Activated B cell treated with CpG ODN at 0.5 μM for 24 hours (primary cell): ENCODE measurements around the gene ZBTB12. TPM values are rescaled to one million over a fixed set of nuclear protein-coding genes. Genes with fewer than 3 reads are reported as not detected.

Experiments
- ATAC-seq: fragments of 200-7000 bp; cut with Tn5 transposase; one replicate; pipeline ENCODE4 v1.10.0; 2021; ENCODE audit warnings: low read depth, mild to moderate bottlenecking, moderate library complexity
- CTCF ChIA-PET: fragments of 350-600 bp; sonication (Branson Sonifier 250); formaldehyde crosslinking; loops from one replicate; lab custom pipeline; 2021; ENCODE audit warnings: antibody characterized with exemption; lab: Charles Lee
- POLR2A ChIA-PET: fragments of 350-600 bp; sonication (Branson Sonifier 250); formaldehyde crosslinking; loops from one replicate; lab custom pipeline; 2021; ENCODE audit warnings: antibody characterized with exemption; lab: Charles Lee
- DNase-seq: peaks from one replicate; pipeline ENCODE4 v3.0.0; 2022
- H3K27ac Mint-ChIP-seq: one replicate; pipeline ENCODE4 v1.8.0; 2020; ENCODE audit warnings: mixed read lengths
- H3K27me3 Mint-ChIP-seq: one replicate; pipeline ENCODE4 v1.8.0; 2021; ENCODE audit warnings: mixed read lengths
- H3K36me3 Mint-ChIP-seq: one replicate; pipeline ENCODE4 v1.8.0; 2021; ENCODE audit warnings: low read depth, mixed read lengths
- H3K4me1 Mint-ChIP-seq: one replicate; pipeline ENCODE4 v1.8.0; 2021; ENCODE audit warnings: mixed read lengths
- H3K4me3 Mint-ChIP-seq: one replicate; pipeline ENCODE4 v1.8.0; 2020; ENCODE audit warnings: mild to moderate bottlenecking, mixed read lengths
- H3K9me3 Mint-ChIP-seq: one replicate; pipeline ENCODE4 v1.8.0; 2020; ENCODE audit warnings: mixed read lengths
- intact Hi-C: fragments of 100-400 bp; cut with micrococcal nuclease; formaldehyde crosslinking; loops from one replicate; pipeline ENCODE4 v1.15.1; 2024
- total RNA-seq: library from RNA; stranded (reverse); gene quantifications from 2 replicates; pipeline ENCODE4 v1.2.3, GENCODE V29; 2022
- TF ChIP-seq, protein P1 (sequence below): fragments of 200-600 bp; IDR thresholded peaks from one replicate; pipeline ENCODE4 v1.8.0; 2022; ENCODE audit warnings: antibody characterized with exemption, mild to moderate bottlenecking

Gene ZBTB12
- total RNA-seq, 1 donor from 2014 or later = 4.8 TPM

DNA sequence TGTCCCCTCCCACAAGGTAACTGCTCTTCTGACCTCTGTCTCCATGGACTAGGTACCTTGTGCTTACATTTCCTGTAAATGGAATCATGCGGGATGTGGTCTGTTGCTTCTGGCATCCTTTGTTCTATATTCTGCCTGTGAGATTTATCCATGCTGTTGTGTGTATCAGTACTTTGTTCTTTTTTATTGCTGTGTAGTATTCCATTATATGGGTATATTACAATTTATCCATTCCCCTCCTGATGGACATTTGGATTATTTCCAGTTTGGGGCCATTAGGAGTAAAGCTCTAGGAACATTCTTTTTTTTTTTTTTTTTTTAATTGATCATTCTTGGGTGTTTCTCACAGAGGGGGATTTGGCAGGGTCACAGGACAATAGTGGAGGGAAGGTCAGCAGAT, 29.1 kb upstream of the ZBTB12 start:
- Mint-ChIP-seq H3K4me1 (no peaks in the 10 kb centered on the region), H3K4me3 (no peak overlapping the region), H3K9me3 (no peaks in the 10 kb centered on the region), H3K36me3 (no peaks in the 10 kb centered on the region), H3K27ac (no peak overlapping the region), H3K27me3 (peaks cover 12% of the 10 kb centered on the region)
- ChIA-PET CTCF (no interaction called here), POLR2A (no interaction called here)
- ATAC-seq (no peak), DNase-seq (no peak)
- intact Hi-C loops = no loop called here
- TF ChIP-seq, protein P1, sequence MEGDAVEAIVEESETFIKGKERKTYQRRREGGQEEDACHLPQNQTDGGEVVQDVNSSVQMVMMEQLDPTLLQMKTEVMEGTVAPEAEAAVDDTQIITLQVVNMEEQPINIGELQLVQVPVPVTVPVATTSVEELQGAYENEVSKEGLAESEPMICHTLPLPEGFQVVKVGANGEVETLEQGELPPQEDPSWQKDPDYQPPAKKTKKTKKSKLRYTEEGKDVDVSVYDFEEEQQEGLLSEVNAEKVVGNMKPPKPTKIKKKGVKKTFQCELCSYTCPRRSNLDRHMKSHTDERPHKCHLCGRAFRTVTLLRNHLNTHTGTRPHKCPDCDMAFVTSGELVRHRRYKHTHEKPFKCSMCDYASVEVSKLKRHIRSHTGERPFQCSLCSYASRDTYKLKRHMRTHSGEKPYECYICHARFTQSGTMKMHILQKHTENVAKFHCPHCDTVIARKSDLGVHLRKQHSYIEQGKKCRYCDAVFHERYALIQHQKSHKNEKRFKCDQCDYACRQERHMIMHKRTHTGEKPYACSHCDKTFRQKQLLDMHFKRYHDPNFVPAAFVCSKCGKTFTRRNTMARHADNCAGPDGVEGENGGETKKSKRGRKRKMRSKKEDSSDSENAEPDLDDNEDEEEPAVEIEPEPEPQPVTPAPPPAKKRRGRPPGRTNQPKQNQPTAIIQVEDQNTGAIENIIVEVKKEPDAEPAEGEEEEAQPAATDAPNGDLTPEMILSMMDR = no peak

DNA sequence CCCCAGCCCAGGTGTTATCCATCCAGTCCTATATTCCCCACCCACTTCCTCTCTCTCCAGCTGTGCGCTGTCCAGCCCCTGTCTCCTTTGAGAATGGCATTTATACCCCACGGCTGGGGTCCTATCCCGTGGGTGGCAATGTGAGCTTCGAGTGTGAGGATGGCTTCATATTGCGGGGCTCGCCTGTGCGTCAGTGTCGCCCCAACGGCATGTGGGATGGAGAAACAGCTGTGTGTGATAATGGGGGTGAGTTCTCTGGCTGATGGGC, 26.7 kb upstream of the ZBTB12 start:
- peaks cover 7% of the 10 kb centered on the region for H3K27me3 Mint-ChIP-seq

DNA sequence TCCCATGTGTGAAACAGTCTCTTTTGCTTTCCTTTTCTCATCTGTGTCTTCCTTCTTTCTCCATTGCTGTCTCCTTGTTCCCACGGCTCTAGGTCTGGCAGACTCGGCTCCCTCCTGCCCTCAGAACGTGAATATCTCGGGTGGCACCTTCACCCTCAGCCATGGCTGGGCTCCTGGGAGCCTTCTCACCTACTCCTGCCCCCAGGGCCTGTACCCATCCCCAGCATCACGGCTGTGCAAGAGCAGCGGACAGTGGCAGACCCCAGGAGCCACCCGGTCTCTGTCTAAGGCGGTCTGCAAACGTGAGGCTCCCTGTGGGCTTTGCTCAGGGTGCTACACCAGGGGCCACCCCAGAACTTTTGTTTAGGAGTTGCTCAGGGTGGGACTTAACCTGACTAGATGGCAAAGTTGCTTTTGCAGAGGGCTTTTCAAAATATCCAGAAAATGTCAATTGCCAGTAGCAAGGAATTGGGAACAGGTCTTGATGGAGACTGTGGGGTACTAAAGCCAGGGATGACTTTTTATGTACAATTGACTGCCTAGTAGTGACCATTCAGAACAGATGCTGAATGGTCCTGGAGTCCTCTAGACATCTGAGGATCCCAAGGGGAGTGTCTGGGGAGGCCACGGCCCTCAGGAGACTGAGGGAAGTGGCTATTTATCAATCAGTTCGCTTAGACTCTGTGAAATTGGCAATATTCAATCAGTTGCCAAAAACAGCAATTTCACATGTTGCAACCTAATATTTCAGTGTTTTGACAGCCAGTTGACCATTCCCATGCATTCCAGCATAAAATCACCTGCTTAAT, 26.2 kb upstream of the ZBTB12 start:
- DNase-seq = no peak
- Mint-ChIP-seq H3K9me3 (no peaks in the 10 kb centered on the region), H3K4me3 (no peak overlapping the region), H3K36me3 (no peaks in the 10 kb centered on the region), H3K4me1 (no peaks in the 10 kb centered on the region), H3K27me3 (peaks cover 7% of the 10 kb centered on the region), H3K27ac (no peak overlapping the region)
- ATAC-seq = no peak
- intact Hi-C loops = no loop called here
- CTCF ChIA-PET = no interaction called here
- POLR2A ChIA-PET = no interaction called here
- TF ChIP-seq, protein P1 = no peak

More for the DNA sequence above, 26.7 kb upstream of the ZBTB12 start:
- DNase-seq = no peak
- Mint-ChIP-seq H3K36me3 (no peaks in the 10 kb centered on the region), H3K4me1 (no peaks in the 10 kb centered on the region), H3K9me3 (no peaks in the 10 kb centered on the region), H3K27ac (no peak overlapping the region), H3K4me3 (no peak overlapping the region)
- ChIA-PET POLR2A (no interaction called here), CTCF (no interaction called here)
- no peak for ATAC-seq
- TF ChIP-seq, protein P1 = no peak
- intact Hi-C loops = no loop called here

DNA sequence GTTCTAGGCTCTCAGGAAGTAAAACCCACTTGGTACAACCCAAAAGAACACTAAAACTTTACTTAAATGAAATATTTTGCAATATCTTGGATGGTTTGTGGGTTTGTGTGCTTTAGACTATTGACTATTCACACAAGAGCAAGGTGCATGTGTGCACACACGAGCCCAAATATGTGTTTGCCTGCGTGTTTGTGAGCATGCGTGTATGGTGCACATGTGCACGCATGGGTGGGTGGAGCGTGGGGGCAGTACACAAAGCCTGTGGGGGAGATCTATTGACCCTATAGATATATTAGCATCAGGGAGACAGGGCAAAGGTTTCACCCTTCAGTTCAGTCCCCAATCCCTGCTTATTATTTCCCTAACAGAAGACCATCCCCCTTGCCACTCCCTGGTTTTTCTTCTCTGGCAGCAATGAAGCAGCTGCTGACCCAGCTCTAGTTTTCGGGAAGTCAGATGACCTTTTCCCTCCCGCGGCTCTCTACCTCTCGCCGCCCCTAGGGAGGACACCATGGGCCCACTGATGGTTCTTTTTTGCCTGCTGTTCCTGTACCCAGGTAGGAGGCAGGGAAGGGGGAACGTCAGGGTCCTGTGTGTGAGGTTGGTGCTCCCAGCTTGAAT, 25.5 kb upstream of the ZBTB12 start, which contains the start of gene C2:
Gene C2 (plus strand): TSS at position 476 of the 621 bp plus-strand sequence. CDS start 36 bp downstream, at position 512.
- no peak within 1 kb of the TSS for H3K27ac Mint-ChIP-seq
- TF ChIP-seq, protein P1 = no peak
- no peaks in the 10 kb centered on the region for H3K9me3 Mint-ChIP-seq
- peaks cover 7% of the 10 kb centered on the region for H3K27me3 Mint-ChIP-seq
- intact Hi-C loops = no loop called here
- CTCF ChIA-PET = no interaction called here
- H3K4me3 Mint-ChIP-seq = no peak within 1 kb of the TSS
- no peaks in the 10 kb centered on the region for H3K36me3 Mint-ChIP-seq
- POLR2A ChIA-PET = no interaction called here
- ATAC-seq (no peak), DNase-seq (no peak)
- no peaks in the 10 kb centered on the region for H3K4me1 Mint-ChIP-seq

DNA sequence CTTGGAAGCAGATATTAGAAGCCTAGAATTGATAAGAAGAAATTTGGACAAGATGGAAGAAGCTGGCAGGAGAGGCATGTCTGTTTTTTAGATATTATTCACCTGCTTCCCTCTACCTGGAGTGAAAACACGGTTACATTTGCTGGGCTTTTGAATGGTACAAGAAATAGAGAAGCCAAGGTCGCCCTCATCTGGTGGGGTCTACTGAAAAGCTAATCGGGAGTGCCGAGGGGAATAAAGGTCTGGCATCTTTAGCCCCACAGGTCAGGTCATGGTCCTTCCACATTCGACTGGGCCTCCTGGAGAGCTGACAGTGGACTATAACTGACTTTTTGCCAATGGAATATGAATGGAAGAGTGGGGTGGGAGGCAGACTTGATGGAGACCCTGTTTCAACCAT, 21.1 kb upstream of the ZBTB12 start:
- intact Hi-C loops = loop anchor here (1.0 kb wide), 1 partner anchor 194 kb away; the partner anchor contains the start of gene DDAH2
- Mint-ChIP-seq H3K9me3 (no peaks in the 10 kb centered on the region), H3K4me1 (no peaks in the 10 kb centered on the region), H3K27me3 (peaks cover 2% of the 10 kb centered on the region), H3K27ac (no peak overlapping the region), H3K4me3 (no peak overlapping the region), H3K36me3 (no peaks in the 10 kb centered on the region)
- ChIA-PET CTCF (no interaction called here), POLR2A (no interaction called here)
- DNase-seq = no peak
- ATAC-seq = peak; percentile 37
- TF ChIP-seq, protein P1 = no peak
